ENCODE data around the gene UBR1.

DNA sequence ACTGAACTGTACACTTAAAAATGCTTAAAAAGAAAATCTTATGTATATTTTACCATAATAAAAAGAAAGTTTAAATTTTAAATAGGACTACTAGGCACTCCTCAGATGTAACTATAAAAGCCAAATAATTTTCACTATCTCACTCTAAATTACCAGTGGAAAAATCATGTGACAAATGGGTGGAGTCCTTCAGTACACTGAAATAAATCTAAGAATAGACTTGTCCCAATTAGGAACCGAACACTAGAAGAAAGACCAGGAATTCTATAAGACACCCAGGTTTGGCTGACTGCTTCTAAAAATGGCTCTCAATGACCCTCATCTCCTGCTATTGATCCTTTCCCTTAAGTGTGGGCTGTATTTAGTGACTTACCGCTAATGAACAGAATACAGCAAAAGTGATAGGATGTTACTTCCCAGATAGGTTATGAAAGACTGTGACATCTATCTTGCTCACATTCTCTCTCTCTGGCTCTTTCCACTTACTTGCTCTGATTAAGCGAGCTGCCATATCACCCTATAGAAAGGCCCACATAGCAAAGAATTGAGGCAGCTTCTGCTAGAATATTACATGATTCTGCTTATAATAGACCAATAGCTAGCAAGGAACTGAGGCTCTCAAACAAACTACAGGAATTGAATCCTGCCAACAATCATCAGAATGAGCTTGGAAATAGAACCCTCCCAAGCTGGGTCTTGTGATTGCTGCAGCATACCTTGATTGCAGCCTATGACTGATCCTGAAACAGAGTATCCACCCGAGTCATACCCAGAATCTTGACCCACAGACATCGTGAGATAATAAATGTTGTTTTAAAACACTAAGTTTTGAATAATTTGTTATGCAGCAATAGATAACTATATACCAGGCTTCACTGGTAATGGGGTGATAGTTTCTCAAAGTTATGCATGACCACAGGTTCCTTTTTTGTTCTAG is 202.2 kb downstream of the UBR1 start:
- TF ChIP-seq, protein P1, sequence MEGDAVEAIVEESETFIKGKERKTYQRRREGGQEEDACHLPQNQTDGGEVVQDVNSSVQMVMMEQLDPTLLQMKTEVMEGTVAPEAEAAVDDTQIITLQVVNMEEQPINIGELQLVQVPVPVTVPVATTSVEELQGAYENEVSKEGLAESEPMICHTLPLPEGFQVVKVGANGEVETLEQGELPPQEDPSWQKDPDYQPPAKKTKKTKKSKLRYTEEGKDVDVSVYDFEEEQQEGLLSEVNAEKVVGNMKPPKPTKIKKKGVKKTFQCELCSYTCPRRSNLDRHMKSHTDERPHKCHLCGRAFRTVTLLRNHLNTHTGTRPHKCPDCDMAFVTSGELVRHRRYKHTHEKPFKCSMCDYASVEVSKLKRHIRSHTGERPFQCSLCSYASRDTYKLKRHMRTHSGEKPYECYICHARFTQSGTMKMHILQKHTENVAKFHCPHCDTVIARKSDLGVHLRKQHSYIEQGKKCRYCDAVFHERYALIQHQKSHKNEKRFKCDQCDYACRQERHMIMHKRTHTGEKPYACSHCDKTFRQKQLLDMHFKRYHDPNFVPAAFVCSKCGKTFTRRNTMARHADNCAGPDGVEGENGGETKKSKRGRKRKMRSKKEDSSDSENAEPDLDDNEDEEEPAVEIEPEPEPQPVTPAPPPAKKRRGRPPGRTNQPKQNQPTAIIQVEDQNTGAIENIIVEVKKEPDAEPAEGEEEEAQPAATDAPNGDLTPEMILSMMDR (IDR thresholded peaks at IDR 0.05; ENCODE audit: insufficient read depth, low read length) = no peak
- TF ChIP-seq GABPA (IDR thresholded peaks at IDR 0.05; ENCODE audit: low read depth) (no peak), SPI1 (IDR thresholded peaks at IDR 0.05; ENCODE audit: borderline replicate concordance, low read depth) (no peak), REST (IDR thresholded peaks at IDR 0.05; ENCODE audit: insufficient replicate concordance, low read depth) (no peak)
